ENCODE measurements around the gene CDH6. TPM values are rescaled to one million over a fixed set of nuclear protein-coding genes. Genes with fewer than 3 reads are reported as not detected.

CDH6 gene
- total and polyA plus RNA-seq, 10 of the 15 experiments (the other 5 are each of a cell fraction or from before 2014, with no cell fraction given): 0.01 TPM; not detected in 9

DNA sequence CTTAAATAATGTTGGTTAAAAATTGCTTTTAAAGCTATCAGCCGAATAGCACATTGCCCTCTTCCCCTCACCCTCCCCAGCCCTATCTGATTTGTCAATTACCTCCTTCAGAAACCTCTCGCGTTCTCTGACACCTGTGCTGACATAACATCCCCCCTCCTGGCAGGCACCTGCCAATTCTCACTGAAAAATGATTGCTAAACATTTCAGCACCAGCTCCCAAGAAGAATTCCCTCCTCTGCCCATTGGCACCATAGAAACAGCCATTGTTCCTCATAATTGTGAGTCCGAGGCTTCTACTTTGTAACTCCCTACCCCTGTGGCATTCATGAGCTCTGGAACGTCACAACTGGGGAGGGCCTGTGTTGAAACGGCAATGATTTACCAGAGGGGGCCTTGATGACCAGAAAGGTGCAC is 20.2 kb downstream of the CDH6 start:
- Histone ChIP-seq H3K27ac (ENCODE audit: control insufficient read depth, insufficient read depth) (no peak overlapping the region), H3K36me3 (ENCODE audit: control insufficient read depth in 2 of 2, insufficient read depth in 2 of 2, low read length in 1 of 2) (no peaks in the 10 kb centered on the region), H3K4me1 (ENCODE audit: control insufficient read depth, insufficient read depth, low read length) (no peaks in the 10 kb centered on the region), H3K4me2 (ENCODE audit: control insufficient read depth, insufficient read depth) (no peak overlapping the region), H3K9me3 (replicated peaks; ENCODE audit: control insufficient read depth, insufficient read depth, low read length) (no peaks in the 10 kb centered on the region), H4K20me1 (ENCODE audit: control insufficient read depth, insufficient read depth) (no peaks in the 10 kb centered on the region), H3K4me3 (no peak overlapping the region), H2AFZ (ENCODE audit: control insufficient read depth, low read depth, low read length) (no peak overlapping the region), H3K9ac (ENCODE audit: control insufficient read depth, insufficient read depth, low read length) (no peak overlapping the region), H3K79me2 (ENCODE audit: control insufficient read depth, insufficient read depth, low read length) (no peaks in the 10 kb centered on the region), H3K27me3 (replicated peaks in 1 of 2; ENCODE audit: control insufficient read depth in 2 of 2, insufficient read depth in 2 of 2, low read length in 1 of 2) (no peaks in the 10 kb centered on the region)
- POLR2A ChIA-PET: no interaction called here
- TF ChIP-seq ZNF592 (IDR thresholded peaks at IDR 0.05) (no peak), HDAC6 (IDR thresholded peaks at IDR 0.05; ENCODE audit: unreplicated experiment) (no peak), EED (IDR thresholded peaks at IDR 0.05; ENCODE audit: low read depth) (no peak), PAX5 (IDR thresholded peaks at IDR 0.05; ENCODE audit: borderline replicate concordance, low read depth, low read length) (no peak), ELK1 (IDR thresholded peaks at IDR 0.05; ENCODE audit: low read depth, low read length) (no peak), FOXK2 (IDR thresholded peaks at IDR 0.05) (no peak), SMC3 (IDR thresholded peaks at IDR 0.05; ENCODE audit: borderline replicate concordance, low read length) (no peak), ZNF24 (IDR thresholded peaks at IDR 0.05) (no peak), SREBF2 (IDR thresholded peaks at IDR 0.05; ENCODE audit: low read length) (no peak)
- WGBS (ENCODE audit: insufficient coverage, insufficient replicate concordance, low lambda C conversion rate, missing lambda C conversion rate): 29% methylated on average over 6 of the region's 6 CpGs
- RAD21 ChIA-PET (ENCODE audit: unreplicated experiment): no interaction called here
- ATAC-seq: no peak
- no peak for FAIRE-seq
- in situ Hi-C loops (cut with MboI): no loop called here
- no TSS peak for BruUV-seq (replicated peaks)
- DNase-seq (ENCODE audit: low read depth, low spot score): no peak
- CTCF ChIA-PET: interaction anchor here (0.5 kb wide), 1 partner anchor 497 kb away, joined by 3 read pairs; no protein-coding TSS in a partner anchor
- SMC1A ChIA-PET (ENCODE audit: uncharacterized antibody, unreplicated experiment): interaction anchor here (1.1 kb wide), 1 partner anchor 12 kb away, joined by 3 read pairs; no protein-coding TSS in a partner anchor
- intact Hi-C loops (cut with micrococcal nuclease; ENCODE audit: unreplicated experiment): no loop called here
